ENCODE results near the gene KLK2.

DNA sequence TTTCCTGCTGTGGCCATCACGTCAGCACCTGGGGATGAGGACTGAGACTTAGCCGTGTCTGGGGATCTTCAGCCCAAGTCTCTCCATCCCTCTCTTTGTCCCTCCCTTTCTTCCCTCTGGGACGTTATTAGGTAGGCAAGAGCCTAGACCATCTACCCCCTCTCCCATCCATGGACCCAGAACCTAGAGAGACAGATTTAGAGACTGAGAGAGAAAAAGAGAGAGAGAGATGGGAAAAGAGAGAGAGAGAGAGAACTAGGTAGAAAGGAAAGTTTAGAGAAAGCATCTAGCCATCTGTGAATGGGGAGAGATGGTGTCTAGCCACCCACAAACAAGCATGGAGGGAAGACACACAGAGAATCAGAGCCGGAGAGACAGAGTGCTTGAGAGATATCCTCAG lies 37.5 kb downstream of the KLK2 start:
- TF ChIP-seq, protein P1, sequence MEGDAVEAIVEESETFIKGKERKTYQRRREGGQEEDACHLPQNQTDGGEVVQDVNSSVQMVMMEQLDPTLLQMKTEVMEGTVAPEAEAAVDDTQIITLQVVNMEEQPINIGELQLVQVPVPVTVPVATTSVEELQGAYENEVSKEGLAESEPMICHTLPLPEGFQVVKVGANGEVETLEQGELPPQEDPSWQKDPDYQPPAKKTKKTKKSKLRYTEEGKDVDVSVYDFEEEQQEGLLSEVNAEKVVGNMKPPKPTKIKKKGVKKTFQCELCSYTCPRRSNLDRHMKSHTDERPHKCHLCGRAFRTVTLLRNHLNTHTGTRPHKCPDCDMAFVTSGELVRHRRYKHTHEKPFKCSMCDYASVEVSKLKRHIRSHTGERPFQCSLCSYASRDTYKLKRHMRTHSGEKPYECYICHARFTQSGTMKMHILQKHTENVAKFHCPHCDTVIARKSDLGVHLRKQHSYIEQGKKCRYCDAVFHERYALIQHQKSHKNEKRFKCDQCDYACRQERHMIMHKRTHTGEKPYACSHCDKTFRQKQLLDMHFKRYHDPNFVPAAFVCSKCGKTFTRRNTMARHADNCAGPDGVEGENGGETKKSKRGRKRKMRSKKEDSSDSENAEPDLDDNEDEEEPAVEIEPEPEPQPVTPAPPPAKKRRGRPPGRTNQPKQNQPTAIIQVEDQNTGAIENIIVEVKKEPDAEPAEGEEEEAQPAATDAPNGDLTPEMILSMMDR (conservative IDR thresholded peaks at IDR 0.05; ENCODE audit: low read length), result no peak
- TF ChIP-seq EZH2phosphoT487 (IDR thresholded peaks at IDR 0.05; ENCODE audit: borderline replicate concordance), result no peak

Measured in Loucy (cell line).